HepG2 (cell line): Measurements from ENCODE around the gene ITGAX. TPM values are rescaled to one million over a fixed set of nuclear protein-coding genes. Genes with fewer than 3 reads are reported as not detected.

Experiments used
- ATAC-seq: fragments of 200-7000 bp; cut with Tn5 transposase; 3 replicates; pipeline ENCODE4 v1.9.1; 2020; ENCODE audit warnings: mild to moderate bottlenecking, moderate library complexity
- BruUV-seq: library from RNA; stranded (reverse); fragments of 400-500 nt; replicated peaks from 2 replicates; lab custom pipeline; 2021; lab: Mats Ljungman, UMichigan
- CTCF ChIA-PET: fragments of 300-600 bp; formaldehyde crosslinking; extraction: SDS; loops from one replicate; lab custom pipeline; 2021; ENCODE audit warnings: low total read pairs, inconsistent platforms, low intra/inter-chr PET ratio; lab: Yijun Ruan, JAX
- POLR2A ChIA-PET: fragments of 350-600 bp; sonication (Branson Sonifier 250); formaldehyde crosslinking; loops from one replicate; lab custom pipeline; 2020; ENCODE audit warnings: antibody characterized with exemption, inconsistent platforms; lab: Yijun Ruan, JAX
- DNase-seq: peaks from one replicate; pipeline ENCODE4 v3.0.0-alpha.2; 2015; ENCODE audit warnings: low spot score
- FAIRE-seq: peaks from 3 replicates; lab custom pipeline; 2011; peaks lifted over from hg19 to GRCh38; lab: Jason Lieb, UNC
- H2AFZ ChIP-seq: one replicate; pipeline ENCODE4 v1.6.1; 2011; ENCODE audit warnings: low read length, inconsistent platforms
- H3K27ac ChIP-seq: fragments of 300-600 bp; 3 replicates; pipeline ENCODE4 v1.8.0; 2011; ENCODE audit warnings: mixed run types, mild to moderate bottlenecking, mixed read lengths, low read length, inconsistent platforms; ENCODE audit not compliant: insufficient read depth; ENCODE audit errors: extremely low read length
- H3K27me3 ChIP-seq, 2 experiments: fragments of 200-600 bp in 1 of 2; 2 replicates in 1 of 2; 3 replicates in 1 of 2; pipeline versions ENCODE4 v1.6.0 to v1.8.0; 2011; ENCODE audit warnings: low read length in 2 of 2, mild to moderate bottlenecking in 2 of 2, moderate library complexity in 2 of 2, inconsistent platforms in 1 of 2; ENCODE audit not compliant: insufficient read depth in 2 of 2, control insufficient read depth in 1 of 2
- H3K36me3 ChIP-seq, 2 experiments: fragments of 200-600 bp in 1 of 2; replicated peaks in 1 of 2; 2 replicates in 1 of 2; 3 replicates in 1 of 2; pipeline versions ENCODE4 v1.5.1 to v1.8.0; 2011; ENCODE audit warnings: low read length in 2 of 2, inconsistent platforms in 1 of 2; ENCODE audit not compliant: insufficient read depth in 2 of 2, control insufficient read depth in 1 of 2
- H3K4me1 ChIP-seq: 2 replicates; pipeline ENCODE4 v1.5.1; 2012; ENCODE audit warnings: low read length, inconsistent platforms; ENCODE audit not compliant: insufficient read depth
- H3K4me2 ChIP-seq: 2 replicates; pipeline ENCODE4 v1.6.0; 2011; ENCODE audit warnings: low read depth, low read length, inconsistent platforms
- H3K4me3 ChIP-seq, 3 experiments: fragments of 200-600 bp in 1 of 3; sonication (generic), shearing (Covaris generic) in 1 of 3; replicated peaks in 1 of 3; 2 replicates each; pipeline ENCODE4 v1.5.1; 2011 to 2016; ENCODE audit warnings: low read length in 3 of 3, inconsistent platforms in 2 of 3, low read depth in 2 of 3, mild to moderate bottlenecking in 2 of 3, control low read depth in 1 of 3, mixed read lengths in 1 of 3; ENCODE audit not compliant: insufficient read depth in 1 of 3
- H3K79me2 ChIP-seq: one replicate; pipeline ENCODE4 v1.6.1; 2011; ENCODE audit warnings: low read length, inconsistent platforms; ENCODE audit not compliant: insufficient read depth
- H3K9ac ChIP-seq: 2 replicates; pipeline ENCODE4 v1.6.0; 2011; ENCODE audit warnings: mild to moderate bottlenecking, low read depth, low read length, inconsistent platforms; ENCODE audit not compliant: insufficient read depth
- H3K9me3 ChIP-seq: 2 replicates; pipeline ENCODE4 v1.5.1; 2012; ENCODE audit warnings: mild to moderate bottlenecking, low read length
- H4K20me1 ChIP-seq: 2 replicates; pipeline ENCODE4 v1.6.0; 2011; ENCODE audit warnings: inconsistent platforms, mild to moderate bottlenecking, low read length, moderate library complexity; ENCODE audit not compliant: insufficient read depth
- KAT8 ChIP-seq: IDR thresholded peaks from 2 replicates; pipeline ENCODE4 v1.6.1; 2016; ENCODE audit warnings: missing genetic modification reagents, missing compliant biosample characterization
- PRDM15 ChIP-seq: sonication (generic); formaldehyde crosslinking; IDR thresholded peaks from 2 replicates; pipeline ENCODE4 v1.4.0; 2020; ENCODE audit warnings: missing genetic modification reagents
- ZNF33A ChIP-seq: sonication (generic); formaldehyde crosslinking; IDR thresholded peaks from 2 replicates; pipeline ENCODE4 v1.5.1; 2020; ENCODE audit warnings: missing genetic modification reagents, mild to moderate bottlenecking, moderate library complexity, borderline replicate concordance
- ZNF570 ChIP-seq: sonication (generic); formaldehyde crosslinking; IDR thresholded peaks from 2 replicates; pipeline ENCODE4 v1.4.0; 2020; ENCODE audit warnings: mild to moderate bottlenecking, missing genetic modification reagents, borderline replicate concordance
- ZNF740 ChIP-seq: sonication (generic); formaldehyde crosslinking; IDR thresholded peaks from 2 replicates; pipeline ENCODE4 v1.4.0; 2020; ENCODE audit warnings: missing genetic modification reagents
- WGBS: methylation state at CpG from one replicate; pipeline ENCODE4 v1.1.6; 2017; ENCODE audit warnings: low lambda C conversion rate; 5-methylcytosine and 5-hydroxymethylcytosine counted together
- in situ Hi-C: cut with HindIII; loops from 2 replicates; pipeline ENCODE4 v1.10.0; 2017; ENCODE audit warnings: low pct_unique_long_range_greater_than_20kb; ENCODE audit not compliant: extremely low pct_ligation_motif_present
- intact Hi-C: fragments of 100-400 bp; cut with micrococcal nuclease; formaldehyde crosslinking; loops from one replicate; pipeline ENCODE4 v1.10.0; 2022; ENCODE audit not compliant: unreplicated experiment
- polyA plus RNA-seq, 8 experiments: library from polyadenylated mRNA; depleted of rRNA in 3 of 8; stranded (reverse) in 7 of 8; unstranded in 1 of 8; fragments of >200 nt; fragmentation: Illumina TruSeq in 4 of 8; extraction: Trizol in 4 of 8; gene quantifications; 2 replicates each; pipeline versions ENCODE4 v1.2.1 to v1.2.3, GENCODE V29; 2011 to 2016; ENCODE audit warnings: low read depth in 4 of 8, missing spikeins in 1 of 8, mixed read lengths in 1 of 8; ENCODE audit not compliant: insufficient read depth in 1 of 8
- total RNA-seq, 5 experiments: library from RNA; depleted of rRNA; stranded (reverse); fragments of >200 nt; fragmentation: Illumina TruSeq; extraction: Trizol; gene quantifications; 2 replicates each; pipeline ENCODE4 v1.2.3, GENCODE V29; 2016; ENCODE audit warnings: low read depth in 1 of 5

ITGAX gene
- total and polyA plus RNA-seq, 2 of the 13 experiments (the other 11 are each of a cell fraction or from before 2014, with no cell fraction given): 0.32 TPM; not detected in 1

- no peaks in the 10 kb centered on the region for H3K4me1 ChIP-seq
- ATAC-seq (no peak), FAIRE-seq (no peak), DNase-seq (no peak)
- no peak overlapping the region for H3K27ac ChIP-seq
- TF ChIP-seq ZNF33A (CRISPR knock-in tag): no peak
- TF ChIP-seq ZNF570 (CRISPR knock-in tag): no peak
- TF ChIP-seq PRDM15 (CRISPR knock-in tag): no peak
- no peak for TF ChIP-seq KAT8 (CRISPR knock-in tag)
- TF ChIP-seq ZNF740 (CRISPR knock-in tag): no peak
- no peak overlapping the region for H3K9ac ChIP-seq
- no peaks in the 10 kb centered on the region for H3K36me3 ChIP-seq
- ChIA-PET CTCF (no interaction called here), POLR2A (no interaction called here)
- peaks cover 15% of the 10 kb centered on the region for H3K9me3 ChIP-seq
- intact Hi-C loops (no loop called here), in situ Hi-C loops (no loop called here)
- H3K4me3 ChIP-seq: no peak overlapping the region
- H3K4me2 ChIP-seq: no peak overlapping the region
- WGBS: 30% methylated on average over 16 of the region's 16 CpGs
- no peaks in the 10 kb centered on the region for H3K79me2 ChIP-seq
- no peak overlapping the region for H2AFZ ChIP-seq
- peaks cover 7 to 32% of the 10 kb centered on the region in 2 experiments; a peak in 4 of 5 replicates for H3K27me3 ChIP-seq
- no peaks in the 10 kb centered on the region for H4K20me1 ChIP-seq
- no TSS peak for BruUV-seq
Measured at GRCh38 chr16:31325171-31325570, 29.8 kb upstream of the ITGAX start.
